ENCODE measurements around the gene THSD7B.

THSD7B gene

GRCh38 chr2:137223722-137224121 is 458.4 kb downstream of the THSD7B start:
- H3K27ac ChIP-seq, result no peak overlapping the region
- TF ChIP-seq, protein P1, sequence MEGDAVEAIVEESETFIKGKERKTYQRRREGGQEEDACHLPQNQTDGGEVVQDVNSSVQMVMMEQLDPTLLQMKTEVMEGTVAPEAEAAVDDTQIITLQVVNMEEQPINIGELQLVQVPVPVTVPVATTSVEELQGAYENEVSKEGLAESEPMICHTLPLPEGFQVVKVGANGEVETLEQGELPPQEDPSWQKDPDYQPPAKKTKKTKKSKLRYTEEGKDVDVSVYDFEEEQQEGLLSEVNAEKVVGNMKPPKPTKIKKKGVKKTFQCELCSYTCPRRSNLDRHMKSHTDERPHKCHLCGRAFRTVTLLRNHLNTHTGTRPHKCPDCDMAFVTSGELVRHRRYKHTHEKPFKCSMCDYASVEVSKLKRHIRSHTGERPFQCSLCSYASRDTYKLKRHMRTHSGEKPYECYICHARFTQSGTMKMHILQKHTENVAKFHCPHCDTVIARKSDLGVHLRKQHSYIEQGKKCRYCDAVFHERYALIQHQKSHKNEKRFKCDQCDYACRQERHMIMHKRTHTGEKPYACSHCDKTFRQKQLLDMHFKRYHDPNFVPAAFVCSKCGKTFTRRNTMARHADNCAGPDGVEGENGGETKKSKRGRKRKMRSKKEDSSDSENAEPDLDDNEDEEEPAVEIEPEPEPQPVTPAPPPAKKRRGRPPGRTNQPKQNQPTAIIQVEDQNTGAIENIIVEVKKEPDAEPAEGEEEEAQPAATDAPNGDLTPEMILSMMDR (conservative IDR thresholded peaks at IDR 0.05), result no peak

DNA sequence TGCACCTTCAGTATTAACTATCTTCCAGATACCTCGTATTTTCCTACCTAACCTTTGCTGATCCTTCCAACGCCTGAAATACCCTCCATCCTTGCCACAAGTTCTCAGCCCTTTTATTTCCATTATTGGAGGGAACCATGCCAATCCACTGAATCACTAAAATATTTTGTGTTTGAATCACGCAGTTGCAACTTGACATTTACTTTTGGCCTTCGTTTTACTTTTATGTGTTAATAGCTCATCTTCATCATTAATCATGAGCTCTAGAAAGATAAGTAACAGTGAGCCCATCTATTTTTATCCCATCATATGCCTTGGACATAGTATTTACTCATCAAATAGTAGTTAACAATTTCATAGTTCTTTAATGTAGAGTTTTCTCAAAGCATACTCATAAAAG is 463.2 kb downstream of the THSD7B start:
- H3K27ac ChIP-seq, result no peak overlapping the region
- TF ChIP-seq, protein P1 (conservative IDR thresholded peaks at IDR 0.05), result no peak

GRCh38 chr2:137229834-137230233 is 464.5 kb downstream of the THSD7B start:
- TF ChIP-seq, protein P1 (conservative IDR thresholded peaks at IDR 0.05), result no peak
- no peak overlapping the region for H3K27ac ChIP-seq

DNA sequence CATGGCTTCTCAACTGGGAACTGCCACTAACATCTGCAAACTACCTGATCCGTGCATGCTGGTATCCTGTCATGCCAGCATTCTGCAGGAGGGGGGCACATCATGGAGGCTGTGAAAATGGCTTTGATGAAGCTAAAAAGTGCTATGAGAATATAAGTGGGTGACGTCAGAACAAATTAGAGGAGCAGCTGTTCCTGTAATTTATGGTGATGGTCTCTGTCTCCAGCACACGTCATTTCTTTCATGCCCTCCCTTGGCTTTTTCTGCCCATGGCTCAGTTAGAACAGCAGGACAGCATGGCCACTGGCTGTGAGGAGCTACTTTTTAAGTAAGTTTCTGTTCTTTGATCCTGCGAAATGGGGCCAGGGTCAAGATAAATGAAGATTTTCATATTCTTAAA is 466.3 kb downstream of the THSD7B start:
- no peak overlapping the region for H3K27ac ChIP-seq
- TF ChIP-seq, protein P1 (conservative IDR thresholded peaks at IDR 0.05), result no peak

GRCh38 chr2:137232076-137232475 is 466.7 kb downstream of the THSD7B start:
- TF ChIP-seq, protein P1 (conservative IDR thresholded peaks at IDR 0.05), result no peak
- H3K27ac ChIP-seq, result no peak overlapping the region

DNA sequence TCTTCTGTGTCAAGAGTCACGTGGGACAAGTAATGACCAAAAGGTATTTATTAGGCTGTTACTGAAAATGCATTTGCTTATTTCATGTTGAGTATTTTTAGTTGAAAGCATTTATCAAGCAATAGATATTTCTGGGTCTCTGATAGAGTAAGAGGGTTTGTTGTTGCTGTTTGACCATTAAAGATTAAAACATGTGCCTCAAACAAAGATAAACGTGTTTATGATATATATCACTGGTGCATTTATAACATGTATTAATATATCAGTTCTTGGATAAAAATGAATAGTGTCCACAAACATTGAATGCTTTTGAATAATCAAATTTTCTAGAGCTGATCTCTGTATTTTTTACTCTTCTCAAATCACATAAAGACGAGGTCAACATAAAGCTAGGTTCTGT is 467.7 kb downstream of the THSD7B start:
- TF ChIP-seq, protein P1 (conservative IDR thresholded peaks at IDR 0.05), result no peak
- H3K27ac ChIP-seq, result no peak overlapping the region

DNA sequence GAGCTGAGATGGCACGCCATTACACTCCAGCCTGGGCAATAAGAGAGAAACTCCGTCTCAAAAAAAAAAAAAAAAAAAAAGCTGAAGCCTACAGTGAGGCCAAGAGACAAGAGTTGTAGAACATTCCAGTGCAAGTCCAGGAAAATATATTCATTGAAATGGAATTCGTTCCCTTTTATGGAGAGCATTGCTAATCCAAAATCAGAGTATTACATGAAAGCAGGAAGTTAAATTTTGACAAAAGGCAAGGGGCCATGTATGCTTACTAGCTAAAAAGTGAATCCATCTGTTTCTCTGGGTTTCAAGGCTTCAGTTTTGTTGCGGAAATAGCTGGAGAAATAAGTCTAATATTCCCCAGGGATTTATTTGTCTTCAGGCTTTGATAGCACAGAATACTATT is 471.7 kb downstream of the THSD7B start:
- no peak overlapping the region for H3K27ac ChIP-seq

More for the DNA sequence above, 471.7 kb downstream of the THSD7B start:
- TF ChIP-seq, protein P1 (conservative IDR thresholded peaks at IDR 0.05), result no peak
